Large intestine (tissue), 3 donors: ENCODE data around the gene CASP2. TPM values are rescaled to one million over a fixed set of nuclear protein-coding genes. Genes with fewer than 3 reads are reported as not detected.

Experiments used
- DNase-seq, 2 donors: peaks; one replicate each; pipeline versions ENCODE4 v3.0.0 to v3.0.0-alpha.2; 2013
- H3K27ac ChIP-seq: one replicate; pipeline ENCODE4 v1.5.1; 2013; ENCODE audit warnings: low read length
- H3K27me3 ChIP-seq: 2 replicates; pipeline ENCODE4 v1.6.1; 2013; ENCODE audit warnings: low read length; ENCODE audit not compliant: control insufficient read depth, insufficient read depth
- H3K36me3 ChIP-seq: 2 replicates; pipeline ENCODE4 v1.6.1; 2013; ENCODE audit warnings: low read length; ENCODE audit not compliant: control insufficient read depth, insufficient read depth
- H3K4me1 ChIP-seq: one replicate; pipeline ENCODE4 v1.6.1; 2013; ENCODE audit warnings: low read length; ENCODE audit not compliant: control insufficient read depth, insufficient read depth
- H3K4me3 ChIP-seq: one replicate; pipeline ENCODE4 v1.5.1; 2013; ENCODE audit warnings: low read length
- H3K9me3 ChIP-seq: one replicate; pipeline ENCODE4 v1.6.1; 2013; ENCODE audit warnings: mild to moderate bottlenecking, low read depth, low read length, moderate library complexity; ENCODE audit not compliant: control insufficient read depth
- WGBS: methylation state at CpG from one replicate; pipeline ENCODE4 v1.1.5; 2013; ENCODE audit warnings: low lambda C conversion rate; ENCODE audit not compliant: insufficient coverage; 5-methylcytosine and 5-hydroxymethylcytosine counted together
- polyA plus RNA-seq: library from polyadenylated mRNA; unstranded; fragments of 120-200 nt; gene quantifications from one replicate; pipeline ENCODE4 v1.2.1, GENCODE V29; 2013

Gene CASP2
- polyA plus RNA-seq, 1 donor, result 29.4 TPM

DNA sequence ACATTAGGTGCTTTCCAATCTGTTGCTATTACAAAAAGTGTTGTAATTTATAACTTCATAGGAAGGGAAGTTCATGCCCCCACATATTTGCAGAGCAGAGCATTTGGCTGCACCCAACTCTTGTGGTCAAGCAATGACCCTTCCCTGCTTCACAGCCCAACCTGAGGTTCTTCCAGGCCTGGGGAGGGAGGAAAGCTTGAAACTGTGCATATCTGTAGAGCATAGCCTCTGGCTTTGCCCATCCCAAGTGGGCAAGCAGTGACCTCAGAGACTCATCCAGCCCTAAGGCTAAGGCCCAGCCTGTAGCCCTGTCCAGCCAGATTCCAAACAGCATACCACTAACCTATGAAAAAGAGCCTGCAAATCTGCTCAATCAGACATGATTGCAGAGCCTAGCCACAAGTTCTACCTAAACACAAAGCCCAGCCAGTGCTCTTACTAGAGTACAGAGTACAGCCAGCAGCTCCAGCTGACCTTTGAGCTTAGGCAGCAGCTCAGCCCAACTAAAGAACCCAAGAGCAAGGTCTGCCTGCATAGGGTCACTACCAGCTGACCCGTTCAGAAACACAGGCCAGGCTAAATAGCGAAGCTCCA lies 39.3 kb upstream of the CASP2 start:
- Histone ChIP-seq H3K27ac (peak overlapping the region; percentile 20), H3K36me3 (no peaks in the 10 kb centered on the region), H3K4me3 (no peak overlapping the region), H3K27me3 (no peaks in the 10 kb centered on the region), H3K4me1 (peaks cover 10% of the 10 kb centered on the region), H3K9me3 (no peaks in the 10 kb centered on the region)
- no CpG with 5 or more reads among the region's 2 CpGs for WGBS
- DNase-seq, result peak; percentile 44 to 61

DNA sequence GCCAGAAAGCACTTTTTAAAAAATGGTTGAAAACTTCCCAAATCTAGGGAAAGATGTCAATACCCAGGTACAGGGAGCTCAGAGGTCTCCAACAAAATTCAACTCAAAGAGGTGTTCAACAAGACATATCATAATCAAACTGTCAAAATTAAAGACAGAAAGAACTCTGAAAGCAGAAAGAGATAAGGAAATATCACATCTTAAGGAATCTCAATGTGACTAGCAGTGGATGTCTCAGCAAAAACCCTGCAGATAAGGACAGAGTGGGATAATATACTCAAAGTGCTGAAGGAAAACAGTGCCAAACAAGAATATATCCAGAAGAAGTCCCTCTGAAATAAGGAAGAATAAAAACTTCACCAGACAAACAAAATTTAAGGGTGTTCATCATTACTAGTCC lies 38.0 kb upstream of the CASP2 start:
- Histone ChIP-seq H3K4me3 (no peak overlapping the region), H3K4me1 (peaks cover 6% of the 10 kb centered on the region), H3K36me3 (no peaks in the 10 kb centered on the region), H3K9me3 (no peaks in the 10 kb centered on the region), H3K27ac (no peak overlapping the region), H3K27me3 (no peaks in the 10 kb centered on the region)
- DNase-seq, result no peak

DNA sequence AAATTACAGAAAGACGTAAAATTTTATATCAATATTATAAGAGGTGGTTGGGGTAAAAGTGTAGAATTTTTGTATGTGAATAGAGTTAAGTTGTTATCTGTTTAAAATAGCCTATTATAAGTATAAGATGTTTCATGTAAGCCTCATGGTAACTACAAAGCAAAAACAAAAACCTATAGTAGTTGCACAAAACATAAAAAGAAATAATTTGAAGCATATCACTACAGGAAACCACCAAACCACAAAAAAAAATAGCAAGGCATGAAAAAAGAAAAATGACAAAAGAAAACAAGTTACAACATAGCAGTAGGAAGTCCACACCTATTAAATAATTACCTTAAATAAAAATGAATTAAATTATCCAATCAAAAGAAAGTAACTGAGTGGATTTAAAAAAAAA lies 37.3 kb upstream of the CASP2 start:
- no peaks in the 10 kb centered on the region for H3K36me3 ChIP-seq

DNA sequence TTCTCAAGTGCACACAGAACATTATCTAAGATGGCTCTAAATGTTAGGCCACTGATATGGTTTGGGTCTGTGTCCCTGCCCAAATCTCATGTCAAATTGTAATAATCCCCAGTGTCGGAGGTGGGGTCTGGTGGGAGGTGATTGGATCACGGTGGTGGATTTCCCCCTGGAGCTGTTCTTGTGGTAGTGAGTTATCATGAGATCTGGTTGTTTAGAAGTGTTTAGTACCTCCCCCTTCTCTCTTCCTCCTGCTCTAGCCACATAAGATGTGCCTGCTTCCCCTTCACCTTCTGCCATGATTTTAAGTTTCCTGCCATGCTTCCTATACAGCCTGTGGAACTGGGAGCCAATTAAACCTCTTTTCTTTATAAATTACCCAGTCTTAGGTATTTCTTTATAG lies 36.1 kb upstream of the CASP2 start:
- Histone ChIP-seq H3K27me3 (no peaks in the 10 kb centered on the region), H3K9me3 (no peaks in the 10 kb centered on the region), H3K27ac (no peak overlapping the region), H3K4me1 (peaks cover 2% of the 10 kb centered on the region), H3K36me3 (no peaks in the 10 kb centered on the region), H3K4me3 (no peak overlapping the region)
- no peak for DNase-seq
- WGBS, result no CpG with 5 or more reads among the region's 2 CpGs

More for the DNA sequence above, 37.3 kb upstream of the CASP2 start:
- Histone ChIP-seq H3K4me1 (peaks cover 2% of the 10 kb centered on the region), H3K9me3 (no peaks in the 10 kb centered on the region), H3K4me3 (no peak overlapping the region), H3K27ac (no peak overlapping the region), H3K27me3 (no peaks in the 10 kb centered on the region)
- no peak for DNase-seq
- 100% methylated on average over 1 of the region's 1 CpG for WGBS

DNA sequence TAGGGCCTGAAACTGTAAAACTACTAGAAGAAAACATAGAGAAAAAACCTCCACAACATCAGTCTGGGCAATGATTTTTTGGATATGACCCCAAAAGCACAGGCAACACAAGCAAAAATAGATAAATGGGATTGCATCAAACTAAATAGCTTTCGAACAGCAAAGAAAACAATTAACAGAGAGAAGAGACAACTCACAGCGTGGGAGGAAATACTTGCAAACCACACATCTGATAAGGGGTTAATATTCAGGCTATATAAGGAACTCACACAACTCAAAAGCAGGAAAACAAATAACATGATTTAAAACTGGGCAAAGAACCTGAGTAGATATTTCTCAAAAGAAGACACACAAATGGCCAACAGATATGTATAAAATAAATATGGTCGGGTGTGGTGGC lies 32.6 kb upstream of the CASP2 start:
- Histone ChIP-seq H3K4me3 (no peak overlapping the region), H3K27ac (no peak overlapping the region), H3K9me3 (no peaks in the 10 kb centered on the region), H3K27me3 (no peaks in the 10 kb centered on the region), H3K4me1 (peaks cover 4% of the 10 kb centered on the region), H3K36me3 (no peaks in the 10 kb centered on the region)
- no CpG with 5 or more reads among the region's 3 CpGs for WGBS
- no peak for DNase-seq

DNA sequence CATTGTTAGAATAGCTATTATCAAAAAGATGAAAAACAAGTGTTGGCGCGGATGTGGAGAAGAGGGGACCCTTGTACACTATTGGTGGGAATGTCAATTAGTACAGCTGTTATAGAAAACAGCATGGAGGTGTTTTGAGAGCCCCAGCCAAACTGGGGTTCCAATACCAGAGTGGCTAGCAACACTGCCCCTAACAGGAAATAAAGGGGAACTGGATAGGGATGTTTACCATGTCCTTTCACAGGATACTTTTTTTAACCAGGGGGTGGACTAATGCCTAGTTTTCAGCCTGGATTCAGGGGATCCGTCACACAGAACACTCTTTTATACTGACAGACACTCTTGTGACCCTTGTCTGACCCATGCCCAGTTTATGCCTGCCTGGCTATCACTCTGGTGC lies 31.8 kb upstream of the CASP2 start:
- H3K4me1 ChIP-seq, result peaks cover 4% of the 10 kb centered on the region
- 100% methylated on average over 2 of the region's 3 CpGs for WGBS
- no peak overlapping the region for H3K27ac ChIP-seq
- H3K4me3 ChIP-seq, result no peak overlapping the region
- no peaks in the 10 kb centered on the region for H3K36me3 ChIP-seq
- DNase-seq, result no peak
- no peaks in the 10 kb centered on the region for H3K9me3 ChIP-seq
- H3K27me3 ChIP-seq, result no peaks in the 10 kb centered on the region

DNA sequence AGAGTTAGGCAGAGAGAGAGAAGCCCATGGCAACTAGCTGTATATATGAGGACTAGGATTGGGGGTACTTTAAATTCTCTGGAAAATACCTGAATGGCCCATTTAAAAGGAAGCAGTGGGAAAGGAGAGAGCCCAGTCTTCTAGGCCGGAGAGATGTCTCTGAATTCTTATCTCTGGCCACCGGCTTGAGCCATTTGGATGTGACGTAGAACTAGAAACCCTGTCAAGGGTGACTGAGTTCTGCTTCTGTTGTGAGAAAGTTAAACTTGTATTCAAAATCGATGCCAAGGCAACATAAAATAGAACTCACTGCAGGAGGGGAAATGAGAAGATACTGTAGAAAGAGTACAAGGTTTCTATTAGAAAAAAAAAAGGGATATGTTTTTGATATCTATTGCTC lies 31.2 kb upstream of the CASP2 start:
- Histone ChIP-seq H3K9me3 (no peaks in the 10 kb centered on the region), H3K4me3 (no peak overlapping the region), H3K27ac (no peak overlapping the region), H3K27me3 (no peaks in the 10 kb centered on the region), H3K36me3 (no peaks in the 10 kb centered on the region), H3K4me1 (peaks cover 4% of the 10 kb centered on the region)
- DNase-seq, result no peak
- WGBS, result 80% methylated on average over 1 of the region's 4 CpGs

DNA sequence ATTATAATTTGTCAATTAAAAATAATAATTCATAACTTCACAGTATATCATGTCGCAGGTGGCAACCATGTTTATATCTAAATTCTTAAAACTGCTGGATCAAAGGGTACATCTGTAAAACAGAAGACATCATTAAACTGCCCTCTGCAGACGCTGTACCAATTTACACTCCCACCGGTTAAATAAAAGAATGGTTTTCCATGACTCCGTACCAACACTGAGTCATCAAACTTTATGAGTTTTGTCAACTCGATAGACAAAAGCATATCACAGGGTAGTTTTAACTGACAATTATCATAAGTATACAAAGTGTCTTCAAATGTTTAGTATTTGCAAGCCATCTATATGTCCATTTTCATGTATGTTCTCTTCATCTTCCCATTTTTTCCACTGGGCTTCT lies 30.6 kb upstream of the CASP2 start:
- Histone ChIP-seq H3K4me3 (no peak overlapping the region), H3K36me3 (no peaks in the 10 kb centered on the region), H3K9me3 (no peaks in the 10 kb centered on the region), H3K27me3 (no peaks in the 10 kb centered on the region), H3K27ac (no peak overlapping the region), H3K4me1 (peaks cover 4% of the 10 kb centered on the region)
- WGBS, result 82% methylated on average over 2 of the region's 5 CpGs
- DNase-seq, result no peak

DNA sequence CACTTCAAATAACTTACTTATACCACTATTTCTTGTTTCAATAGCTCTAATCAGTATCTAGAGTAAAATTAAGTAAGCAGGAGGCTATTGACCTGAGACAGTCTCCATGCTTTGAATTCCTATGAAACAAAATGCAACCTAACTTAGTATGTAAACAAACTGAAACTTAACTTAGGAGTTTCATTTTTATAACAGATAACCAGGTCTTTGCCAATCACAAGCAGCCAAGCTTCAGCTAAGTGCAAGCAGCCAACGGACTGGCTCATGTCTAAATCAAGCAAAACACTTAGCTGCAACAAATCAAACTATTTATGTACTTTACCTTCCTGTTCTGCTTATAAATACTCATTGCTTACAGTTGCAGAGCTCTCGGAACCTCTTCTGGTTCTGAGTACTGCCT lies 29.3 kb upstream of the CASP2 start:
- DNase-seq, result peak in 1 of 2 donors; percentile 34
- no CpG with 5 or more reads among the region's 2 CpGs for WGBS
- Histone ChIP-seq H3K27me3 (no peaks in the 10 kb centered on the region), H3K27ac (peak overlapping the region; percentile 47), H3K4me3 (no peak overlapping the region), H3K9me3 (no peaks in the 10 kb centered on the region), H3K4me1 (peaks cover 4% of the 10 kb centered on the region), H3K36me3 (no peaks in the 10 kb centered on the region)

DNA sequence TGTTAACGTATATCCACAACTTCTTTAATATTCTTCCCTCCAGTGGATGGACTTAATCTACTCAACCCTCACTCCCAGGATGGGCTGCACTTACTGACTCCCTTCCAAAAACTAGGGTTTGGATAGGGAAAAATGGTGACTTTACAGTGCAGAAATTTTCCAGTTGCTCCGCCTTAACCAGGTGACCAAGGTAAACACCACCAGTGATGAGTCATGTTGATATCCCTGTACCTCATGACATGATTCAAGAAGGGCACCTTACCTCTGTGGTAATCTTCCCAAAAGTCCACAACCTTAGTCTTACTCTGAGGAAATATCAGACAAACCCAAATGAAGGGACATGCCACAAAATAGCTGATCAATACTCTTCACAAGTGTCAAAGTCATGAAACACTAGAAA lies 28.4 kb upstream of the CASP2 start:
- peak overlapping the region; percentile 52 for H3K27ac ChIP-seq
- peak; percentile 60 to 71 for DNase-seq
- no CpG with 5 or more reads among the region's 2 CpGs for WGBS

DNA sequence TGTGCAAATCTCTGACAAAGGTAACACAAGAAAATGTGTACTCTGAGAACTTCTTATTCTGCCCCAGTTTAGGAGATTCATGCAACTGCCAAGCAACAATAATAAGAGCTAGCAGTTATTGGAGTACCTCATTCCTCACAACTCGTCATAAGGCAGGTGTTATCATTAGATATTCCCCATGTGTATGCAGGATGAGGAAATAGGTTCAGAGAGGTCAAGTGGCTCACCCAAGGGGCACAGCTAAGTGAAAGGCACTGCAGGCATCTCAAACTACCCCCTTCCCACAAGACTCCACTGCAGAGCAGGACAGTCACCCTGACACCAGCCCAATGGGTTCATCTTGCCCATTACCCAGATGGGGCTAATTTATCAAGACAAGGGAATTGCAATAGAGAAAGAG lies 26.2 kb upstream of the CASP2 start:
- no peak overlapping the region for H3K4me3 ChIP-seq
- no peaks in the 10 kb centered on the region for H3K9me3 ChIP-seq
- WGBS, result no CpG with 5 or more reads among the region's 1 CpG
- peaks cover 13% of the 10 kb centered on the region for H3K4me1 ChIP-seq
- no peaks in the 10 kb centered on the region for H3K27me3 ChIP-seq
- no peak for DNase-seq
- peaks cover 10% of the 10 kb centered on the region for H3K36me3 ChIP-seq
- no peak overlapping the region for H3K27ac ChIP-seq

More for the DNA sequence above, 28.4 kb upstream of the CASP2 start:
- Histone ChIP-seq H3K36me3 (peaks cover 2% of the 10 kb centered on the region), H3K27me3 (no peaks in the 10 kb centered on the region), H3K4me1 (peaks cover 9% of the 10 kb centered on the region), H3K9me3 (no peaks in the 10 kb centered on the region), H3K4me3 (no peak overlapping the region)
